GM10248 (cell line): ENCODE results near the gene RNF130.

Experiments
- CTCF ChIA-PET: fragments of 300-600 bp; sonication (Branson Sonifier 250); formaldehyde crosslinking; extraction: SDS; loops from one replicate; lab custom pipeline; 2021; ENCODE audit warnings: antibody characterized with exemption; lab: Yijun Ruan, JAX
- POLR2A ChIA-PET: fragments of 350-650 bp; sonication (Branson Sonifier 250); formaldehyde crosslinking; extraction: SDS; loops from one replicate; lab custom pipeline; 2020; ENCODE audit warnings: antibody characterized with exemption; lab: Yijun Ruan, JAX
- DNase-seq: peaks from one replicate; pipeline ENCODE4 v3.0.0; 2012; ENCODE audit errors: extremely low spot score
- TF ChIP-seq, protein P1 (sequence below): IDR thresholded peaks from 2 replicates; pipeline ENCODE4 v1.5.1; 2012; ENCODE audit warnings: mild to moderate bottlenecking, low read depth; ENCODE audit errors: extremely low read depth, missing control alignments, control extremely low read depth

Gene RNF130

DNA sequence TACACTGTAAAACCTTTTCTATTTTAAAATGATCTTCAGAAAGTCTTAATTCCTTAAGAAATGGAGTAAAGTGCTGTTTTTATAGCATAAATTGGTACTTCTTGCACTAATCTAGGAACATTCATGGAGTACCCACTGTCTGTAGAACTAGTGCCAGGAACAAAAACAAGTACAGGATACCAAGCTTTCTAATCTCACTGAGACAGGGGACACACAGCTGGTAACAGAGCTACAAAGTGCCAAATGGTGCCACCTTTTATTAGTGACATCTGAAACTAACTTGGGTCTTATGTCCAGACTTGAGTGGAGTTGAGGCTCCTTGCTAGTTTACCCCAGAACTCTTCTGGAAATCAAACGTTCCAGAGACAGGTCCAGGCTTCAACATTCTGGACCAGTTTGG, 57.9 kb downstream of the RNF130 start:
- TF ChIP-seq, protein P1, sequence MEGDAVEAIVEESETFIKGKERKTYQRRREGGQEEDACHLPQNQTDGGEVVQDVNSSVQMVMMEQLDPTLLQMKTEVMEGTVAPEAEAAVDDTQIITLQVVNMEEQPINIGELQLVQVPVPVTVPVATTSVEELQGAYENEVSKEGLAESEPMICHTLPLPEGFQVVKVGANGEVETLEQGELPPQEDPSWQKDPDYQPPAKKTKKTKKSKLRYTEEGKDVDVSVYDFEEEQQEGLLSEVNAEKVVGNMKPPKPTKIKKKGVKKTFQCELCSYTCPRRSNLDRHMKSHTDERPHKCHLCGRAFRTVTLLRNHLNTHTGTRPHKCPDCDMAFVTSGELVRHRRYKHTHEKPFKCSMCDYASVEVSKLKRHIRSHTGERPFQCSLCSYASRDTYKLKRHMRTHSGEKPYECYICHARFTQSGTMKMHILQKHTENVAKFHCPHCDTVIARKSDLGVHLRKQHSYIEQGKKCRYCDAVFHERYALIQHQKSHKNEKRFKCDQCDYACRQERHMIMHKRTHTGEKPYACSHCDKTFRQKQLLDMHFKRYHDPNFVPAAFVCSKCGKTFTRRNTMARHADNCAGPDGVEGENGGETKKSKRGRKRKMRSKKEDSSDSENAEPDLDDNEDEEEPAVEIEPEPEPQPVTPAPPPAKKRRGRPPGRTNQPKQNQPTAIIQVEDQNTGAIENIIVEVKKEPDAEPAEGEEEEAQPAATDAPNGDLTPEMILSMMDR, result no peak

DNA sequence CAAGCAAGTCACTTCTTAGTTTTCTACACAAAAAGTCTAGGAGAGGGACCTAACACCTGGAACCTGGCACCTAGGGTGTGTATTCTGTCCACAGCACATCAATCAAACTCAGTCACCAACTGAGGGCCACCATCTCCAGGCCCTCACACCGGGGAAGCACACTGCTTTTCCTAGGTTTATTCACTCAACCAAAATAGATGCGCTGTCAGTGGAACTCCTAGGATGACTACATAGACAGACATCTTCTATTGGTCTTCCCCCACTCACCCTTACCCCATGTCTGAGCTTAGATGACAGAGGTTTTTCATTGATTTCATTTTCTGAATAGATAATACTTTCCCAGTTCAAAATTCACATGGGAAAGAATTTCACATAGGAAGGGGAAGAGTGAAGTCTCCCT, 59.2 kb downstream of the RNF130 start:
- TF ChIP-seq, protein P1, result no peak
- ChIA-PET POLR2A (no interaction called here), CTCF (interaction anchor here (0.9 to 2.0 kb wide), 4 partner anchors 10 to 65 kb away, joined by 3 to 5 read pairs (median 3); no protein-coding TSS in a partner anchor)
- DNase-seq, result no peak

More for the DNA sequence above, 57.9 kb downstream of the RNF130 start:
- POLR2A ChIA-PET, result no interaction called here
- CTCF ChIA-PET, result interaction anchor here (1.1 to 1.9 kb wide), 2 partner anchors 12 to 15 kb away, joined by 3 to 6 read pairs; no protein-coding TSS in a partner anchor
- no peak for DNase-seq

- no peak for DNase-seq
- ChIA-PET POLR2A (no interaction called here), CTCF (interaction anchor here (2.0 kb wide), 1 partner anchor 9 kb away, joined by 5 read pairs; no protein-coding TSS in a partner anchor)
- TF ChIP-seq, protein P1, result no peak
Observed at GRCh38 chr5:180010636-180011035, 60.9 kb downstream of the RNF130 start.

DNA sequence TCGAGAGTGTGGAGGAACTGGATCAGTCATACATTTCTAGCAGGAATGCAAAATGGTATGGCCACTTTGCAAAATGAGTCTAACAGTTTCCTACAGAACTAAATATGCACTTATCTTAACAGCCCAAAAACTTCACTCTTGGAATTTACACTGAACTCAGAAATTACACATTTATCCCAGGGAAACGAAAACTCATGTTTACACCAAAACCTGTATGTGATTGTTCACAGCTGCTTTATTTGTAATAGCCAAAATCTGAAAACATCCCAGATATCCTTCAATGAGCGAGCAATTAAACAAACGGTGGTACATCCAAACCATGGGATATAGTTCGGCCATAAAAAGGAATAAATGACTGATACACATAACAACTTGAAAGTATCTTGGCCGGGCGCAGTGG, 62.0 kb downstream of the RNF130 start:
- DNase-seq, result no peak
- TF ChIP-seq, protein P1, result no peak
- ChIA-PET CTCF (no interaction called here), POLR2A (no interaction called here)

DNA sequence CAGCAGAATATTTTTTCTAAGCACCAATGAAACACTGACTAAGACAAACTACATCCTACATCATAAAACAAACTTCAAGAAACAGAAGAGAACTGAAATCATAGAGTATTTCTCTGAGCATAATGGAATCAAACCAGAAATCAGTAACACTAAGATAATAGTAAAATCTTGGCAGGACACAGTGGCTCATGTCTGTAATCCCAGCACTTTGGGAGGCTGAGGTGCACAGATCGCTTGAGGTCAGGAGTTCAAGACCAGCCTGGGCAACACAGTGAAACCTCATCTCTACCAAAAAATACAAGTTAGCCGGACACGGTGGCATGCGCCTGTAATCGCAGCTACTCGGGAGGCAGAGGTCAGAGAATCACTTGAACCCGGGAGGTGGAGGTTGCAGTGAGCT, 63.1 kb downstream of the RNF130 start:
- no peak for DNase-seq
- ChIA-PET POLR2A (no interaction called here), CTCF (no interaction called here)
- TF ChIP-seq, protein P1, result no peak

GRCh38 chr5:180007582-180007981, 64.0 kb downstream of the RNF130 start:
- TF ChIP-seq, protein P1, result no peak
- no peak for DNase-seq
- ChIA-PET POLR2A (interaction anchor here (0.6 kb wide), 1 partner anchor 21 kb away, joined by 3 read pairs; no protein-coding TSS in a partner anchor), CTCF (no interaction called here)
